Thymus (tissue), 11 donors: Measurements from ENCODE around the gene TEX12. TPM values are rescaled to one million over a fixed set of nuclear protein-coding genes. Genes with fewer than 3 reads are reported as not detected.
"Not testable (repeated sequence)": the region's sequence is repeated elsewhere in the genome, so short reads cannot be mapped to it uniquely, and the experiment has no call there.

Experiments
- DNase-seq, 9 donors: peaks; one replicate each; pipeline ENCODE4 v3.0.0-alpha.2; 2013; ENCODE audit warnings: low spot score in 9 of 9, low read depth in 6 of 9, missing footprints in 1 of 9
- H3K27ac ChIP-seq, 2 donors: one replicate each; pipeline ENCODE4 v1.5.1; 2013; ENCODE audit warnings: control low read depth in 1 of 2, low read depth in 1 of 2, low read length in 1 of 2, mild to moderate bottlenecking in 1 of 2, moderate library complexity in 1 of 2
- H3K27me3 ChIP-seq, 2 donors: one replicate each; pipeline ENCODE4 v1.5.1; 2013; ENCODE audit warnings: low read length in 1 of 2; ENCODE audit not compliant: control insufficient read depth in 2 of 2, insufficient read depth in 1 of 2
- H3K36me3 ChIP-seq, 2 donors: one replicate each; pipeline ENCODE4 v1.5.1; 2013; ENCODE audit warnings: low read length in 1 of 2, mild to moderate bottlenecking in 1 of 2, moderate library complexity in 1 of 2; ENCODE audit not compliant: control insufficient read depth in 2 of 2, insufficient read depth in 2 of 2
- H3K4me1 ChIP-seq, 2 donors: one replicate each; pipeline ENCODE4 v1.5.1; 2013; ENCODE audit warnings: low read length in 2 of 2; ENCODE audit not compliant: control insufficient read depth in 2 of 2, insufficient read depth in 2 of 2
- H3K4me3 ChIP-seq, 2 donors: one replicate each; pipeline ENCODE4 v1.5.1; 2013; ENCODE audit warnings: low read length in 2 of 2, control low read depth in 1 of 2, mild to moderate bottlenecking in 1 of 2
- H3K9me3 ChIP-seq, 2 donors: one replicate each; pipeline ENCODE4 v1.5.1; 2013; ENCODE audit warnings: low read length in 1 of 2, mild to moderate bottlenecking in 1 of 2; ENCODE audit not compliant: control insufficient read depth in 2 of 2, insufficient read depth in 1 of 2
- WGBS: extraction: QIAGEN DNeasy Blood & Tissue Kit; methylation state at CpG from one replicate; pipeline ENCODE4 v1.1.7; 2013; 5-methylcytosine and 5-hydroxymethylcytosine counted together
- polyA plus RNA-seq: library from polyadenylated mRNA; stranded (reverse); fragments of 200-250 nt; gene quantifications from one replicate; pipeline ENCODE4 v1.2.3, GENCODE V29; 2013
- total RNA-seq: library from RNA; stranded (reverse); fragments of 120-200 nt; gene quantifications from one replicate; pipeline ENCODE4 v1.2.4, GENCODE V29; 2013
- donor health status: healthy.

TEX12 gene
- total and polyA plus RNA-seq, 2 donors: 0.09 to 0.37 TPM

GRCh38 chr11:112143597-112143996, 23.6 kb upstream of the TEX12 start:
- H3K9me3 ChIP-seq: no peaks in the 10 kb centered on the region
- DNase-seq: no peak
- H3K27me3 ChIP-seq: no peaks in the 10 kb centered on the region
- 90% methylated on average over 3 of the region's 3 CpGs for WGBS
- no peaks in the 10 kb centered on the region for H3K4me1 ChIP-seq
- no peaks in the 10 kb centered on the region for H3K36me3 ChIP-seq
- H3K27ac ChIP-seq: no peak overlapping the region
- H3K4me3 ChIP-seq: no peak overlapping the region

- Histone ChIP-seq H3K27ac (no peak overlapping the region), H3K4me1 (no peaks in the 10 kb centered on the region), H3K27me3 (no peaks in the 10 kb centered on the region), H3K36me3 (no peaks in the 10 kb centered on the region), H3K9me3 (no peaks in the 10 kb centered on the region), H3K4me3 (no peak overlapping the region)
- DNase-seq: no peak
- WGBS: 94% methylated on average over 5 of the region's 5 CpGs
These were observed 16.7 kb upstream of the TEX12 start for GRCh38 chr11:112150517-112150916.

- Histone ChIP-seq H3K27me3 (no peaks in the 10 kb centered on the region), H3K9me3 (no peaks in the 10 kb centered on the region), H3K4me1 (no peaks in the 10 kb centered on the region), H3K27ac (no peak overlapping the region), H3K36me3 (no peaks in the 10 kb centered on the region), H3K4me3 (no peak overlapping the region)
- WGBS: 95% methylated on average over 5 of the region's 5 CpGs
- no peak for DNase-seq
These were observed 10.8 kb upstream of the TEX12 start for GRCh38 chr11:112156153-112156955.

GRCh38 chr11:112156956-112157766, 10.0 kb upstream of the TEX12 start:
- Histone ChIP-seq H3K27ac (no peak overlapping the region), H3K36me3 (no peaks in the 10 kb centered on the region), H3K9me3 (no peaks in the 10 kb centered on the region), H3K27me3 (no peaks in the 10 kb centered on the region), H3K4me1 (no peaks in the 10 kb centered on the region), H3K4me3 (no peak overlapping the region)
- no peak for DNase-seq
- 97% methylated on average over 4 of the region's 4 CpGs for WGBS

- no peak for DNase-seq
- Histone ChIP-seq H3K36me3 (no peaks in the 10 kb centered on the region), H3K4me1 (peaks cover 0 to 2% of the 10 kb centered on the region in 2 donors), H3K27me3 (no peaks in the 10 kb centered on the region), H3K9me3 (no peaks in the 10 kb centered on the region), H3K4me3 (no peak overlapping the region), H3K27ac (no peak overlapping the region)
- WGBS: 94% methylated on average over 7 of the region's 7 CpGs
These were observed 7.8 kb upstream of the TEX12 start for GRCh38 chr11:112159098-112160065.

- Histone ChIP-seq H3K4me1 (peaks cover 0 to 2% of the 10 kb centered on the region in 2 donors), H3K4me3 (no peak overlapping the region), H3K36me3 (no peaks in the 10 kb centered on the region), H3K27ac (no peak overlapping the region), H3K27me3 (no peaks in the 10 kb centered on the region), H3K9me3 (no peaks in the 10 kb centered on the region)
- WGBS: 91% methylated on average over 2 of the region's 2 CpGs
- DNase-seq: no peak
These were observed 6.9 kb upstream of the TEX12 start for GRCh38 chr11:112160091-112160848.

GRCh38 chr11:112161012-112161411, 6.2 kb upstream of the TEX12 start:
- DNase-seq: no peak
- no peaks in the 10 kb centered on the region for H3K36me3 ChIP-seq
- no peak overlapping the region for H3K4me3 ChIP-seq
- H3K27me3 ChIP-seq: no peaks in the 10 kb centered on the region
- no peaks in the 10 kb centered on the region for H3K9me3 ChIP-seq
- 81% methylated on average over 1 of the region's 1 CpG for WGBS
- peaks cover 0 to 2% of the 10 kb centered on the region in 2 donors for H3K4me1 ChIP-seq
- no peak overlapping the region for H3K27ac ChIP-seq

GRCh38 chr11:112162200-112162599, 5.0 kb upstream of the TEX12 start:
- H3K4me1 ChIP-seq, H3K4me3 ChIP-seq, H3K9me3 ChIP-seq, H3K27me3 ChIP-seq, DNase-seq, H3K36me3 ChIP-seq, H3K27ac ChIP-seq: not testable (repeated sequence)
- WGBS: 100% methylated on average over 1 of the region's 1 CpG
